Upper lobe of left lung (tissue), 6 donors: Measurements from ENCODE around the gene CIAO2A. TPM values are rescaled to one million over a fixed set of nuclear protein-coding genes. Genes with fewer than 3 reads are reported as not detected.
A peak's percentile ranks its signal among the peaks of the same experiment; 100 is the strongest.

Experiments used
- ATAC-seq, 2 donors: fragments of 200-7000 bp; cut with Tn5 transposase; one replicate each; pipeline ENCODE4 v1.9.1; 2022; ENCODE audit warnings: mild to moderate bottlenecking in 2 of 2, moderate library complexity in 2 of 2; ENCODE audit not compliant: low FRiP score in 2 of 2
- DNase-seq, 2 donors: peaks; one replicate each; pipeline ENCODE4 v3.0.0-alpha.2; 2019 to 2020
- H3K27ac ChIP-seq, 4 donors: fragments of 200-600 bp; sonication (generic); one replicate each; pipeline ENCODE4 v1.5.1; 2016 to 2019
- H3K27me3 ChIP-seq, 4 donors: fragments of 200-600 bp; sonication (generic); one replicate each; pipeline ENCODE4 v1.5.1; 2017 to 2019
- H3K36me3 ChIP-seq, 4 donors: fragments of 200-600 bp; sonication (generic); one replicate each; pipeline ENCODE4 v1.5.1; 2016 to 2019
- H3K4me1 ChIP-seq, 4 donors: fragments of 200-600 bp; sonication (generic); one replicate each; pipeline ENCODE4 v1.5.1; 2018 to 2019
- H3K4me3 ChIP-seq, 4 donors: fragments of 200-600 bp; sonication (generic); one replicate each; pipeline ENCODE4 v1.5.1; 2017 to 2019; ENCODE audit warnings: mild to moderate bottlenecking in 2 of 4, moderate library complexity in 1 of 4
- H3K9me3 ChIP-seq, 4 donors: fragments of 200-600 bp; sonication (generic); one replicate each; pipeline ENCODE4 v1.5.1; 2018 to 2019
- EP300 ChIP-seq, 4 donors: sonication (generic); formaldehyde crosslinking; IDR thresholded peaks; one replicate each; pipeline ENCODE4 v1.5.1; 2017; ENCODE audit warnings: antibody characterized with exemption in 4 of 4, control low read depth in 2 of 4
- POLR2A ChIP-seq, 4 donors: fragments of 450-650 bp; IDR thresholded peaks; one replicate each; pipeline ENCODE4 v1.5.1; 2016 to 2017; ENCODE audit warnings: antibody characterized with exemption in 4 of 4, mild to moderate bottlenecking in 2 of 4
- POLR2AphosphoS5 ChIP-seq, 2 donors: sonication (generic); formaldehyde crosslinking; IDR thresholded peaks; one replicate each; pipeline ENCODE4 v1.5.1; 2017; ENCODE audit warnings: antibody characterized with exemption in 2 of 2
- WGBS, 2 donors: methylation state at CpG; one replicate each; pipeline ENCODE4 v1.1.5; 2017 to 2018; 5-methylcytosine and 5-hydroxymethylcytosine counted together
- total RNA-seq, 6 donors: library from RNA; depleted of rRNA in 4 of 6; stranded (reverse); fragments of >200 nt in 4 of 6; gene quantifications; one replicate each; pipeline versions ENCODE4 v1.1.0 to v1.2.1, GENCODE V29; 2016 to 2021
- TF ChIP-seq, protein P1 (sequence below), 6 experiments: fragments of 450-650 bp in 4 of 6; fragments of 200-600 bp in 2 of 6; sonication (generic) in 2 of 6; IDR thresholded peaks; one replicate each; pipeline ENCODE4 v1.5.1; 2016 to 2019; ENCODE audit warnings: antibody characterized with exemption in 6 of 6
- donor health status: DM: no; HTN: no; CAD: no; lungs with moderate emphysema.
- donor health status: DM: no; HTN: yes; CAD: no; lungs with severe emphysema.

Gene CIAO2A
- total RNA-seq, 6 donors from 2014 or later: 38.8 to 70.3 (median 49.2) TPM

DNA sequence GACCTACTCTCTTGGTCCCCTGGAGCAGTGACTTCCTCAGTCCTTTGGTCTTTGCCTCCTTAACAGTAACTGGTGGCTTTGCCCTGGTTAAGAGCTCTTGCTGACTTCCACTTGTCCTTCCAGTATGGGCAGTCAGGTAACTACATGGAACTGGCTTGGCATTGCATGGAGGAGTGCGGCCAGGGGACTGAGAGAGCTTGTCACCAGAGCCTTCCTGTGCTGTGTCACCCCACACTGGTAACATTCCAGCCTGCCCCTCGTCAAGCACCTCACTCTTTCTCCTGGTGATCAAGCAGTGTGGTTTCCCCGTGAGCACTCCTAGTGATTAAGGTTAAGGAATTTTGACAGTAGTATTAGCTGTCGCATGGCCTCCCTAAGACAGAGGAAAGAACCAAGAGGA lies 38.6 kb upstream of the CIAO2A start:
- Histone ChIP-seq H3K27me3 (no peaks in the 10 kb centered on the region), H3K4me3 (no peak overlapping the region), H3K36me3 (peaks cover 36 to 100% (median 91%) of the 10 kb centered on the region in 4 donors), H3K4me1 (peaks cover 0 to 23% (median 16%) of the 10 kb centered on the region in 4 donors), H3K27ac (no peak overlapping the region), H3K9me3 (no peaks in the 10 kb centered on the region)
- ATAC-seq: peak in 1 of 2 donors; percentile 43
- 78% methylated on average over 4 of the region's 4 CpGs for WGBS, 2 donors
- peak in 1 of 2 donors; percentile 49 for DNase-seq
- TF ChIP-seq, protein P1, sequence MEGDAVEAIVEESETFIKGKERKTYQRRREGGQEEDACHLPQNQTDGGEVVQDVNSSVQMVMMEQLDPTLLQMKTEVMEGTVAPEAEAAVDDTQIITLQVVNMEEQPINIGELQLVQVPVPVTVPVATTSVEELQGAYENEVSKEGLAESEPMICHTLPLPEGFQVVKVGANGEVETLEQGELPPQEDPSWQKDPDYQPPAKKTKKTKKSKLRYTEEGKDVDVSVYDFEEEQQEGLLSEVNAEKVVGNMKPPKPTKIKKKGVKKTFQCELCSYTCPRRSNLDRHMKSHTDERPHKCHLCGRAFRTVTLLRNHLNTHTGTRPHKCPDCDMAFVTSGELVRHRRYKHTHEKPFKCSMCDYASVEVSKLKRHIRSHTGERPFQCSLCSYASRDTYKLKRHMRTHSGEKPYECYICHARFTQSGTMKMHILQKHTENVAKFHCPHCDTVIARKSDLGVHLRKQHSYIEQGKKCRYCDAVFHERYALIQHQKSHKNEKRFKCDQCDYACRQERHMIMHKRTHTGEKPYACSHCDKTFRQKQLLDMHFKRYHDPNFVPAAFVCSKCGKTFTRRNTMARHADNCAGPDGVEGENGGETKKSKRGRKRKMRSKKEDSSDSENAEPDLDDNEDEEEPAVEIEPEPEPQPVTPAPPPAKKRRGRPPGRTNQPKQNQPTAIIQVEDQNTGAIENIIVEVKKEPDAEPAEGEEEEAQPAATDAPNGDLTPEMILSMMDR (IDR thresholded peaks at IDR 0.05): no peak
- TF ChIP-seq POLR2A (IDR thresholded peaks at IDR 0.05) (no peak), EP300 (IDR thresholded peaks at IDR 0.05) (no peak), POLR2AphosphoS5 (IDR thresholded peaks at IDR 0.05) (no peak)

DNA sequence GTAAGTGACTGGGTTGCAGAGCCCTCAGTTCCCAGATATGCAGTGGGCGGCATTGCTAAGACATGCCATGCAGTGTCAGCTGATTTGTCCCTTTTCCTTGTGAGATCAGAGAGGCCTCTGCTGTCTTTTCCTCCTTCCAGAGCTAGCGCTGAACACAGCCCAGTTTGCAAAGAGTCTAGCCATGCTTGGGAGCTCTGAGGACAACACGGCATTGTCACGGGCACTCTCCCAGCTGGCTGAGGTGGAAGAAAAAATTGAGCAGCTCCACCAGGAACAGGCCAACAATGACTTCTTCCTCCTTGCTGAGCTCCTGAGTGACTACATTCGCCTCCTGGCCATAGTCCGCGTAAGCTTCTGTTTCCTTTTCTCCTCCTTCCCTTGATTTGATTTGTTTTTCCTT lies 37.9 kb upstream of the CIAO2A start:
- TF ChIP-seq POLR2AphosphoS5 (IDR thresholded peaks at IDR 0.05): no peak
- no peak for TF ChIP-seq POLR2A (IDR thresholded peaks at IDR 0.05)
- TF ChIP-seq, protein P1 (IDR thresholded peaks at IDR 0.05): no peak
- TF ChIP-seq EP300 (IDR thresholded peaks at IDR 0.05): no peak
- H3K36me3 ChIP-seq: peaks cover 34 to 100% (median 89%) of the 10 kb centered on the region in 4 donors
- no peak for DNase-seq

GRCh38 chr15:64130159-64130558 lies 36.5 kb upstream of the CIAO2A start:
- Histone ChIP-seq H3K9me3 (no peaks in the 10 kb centered on the region), H3K4me1 (peaks cover 0 to 26% (median 19%) of the 10 kb centered on the region in 4 donors), H3K36me3 (peaks cover 29 to 100% (median 81%) of the 10 kb centered on the region in 4 donors), H3K27me3 (no peaks in the 10 kb centered on the region), H3K27ac (no peak overlapping the region), H3K4me3 (no peak overlapping the region)
- 98% methylated on average over 3 of the region's 3 CpGs for WGBS, 2 donors
- ATAC-seq (no peak), DNase-seq (no peak)
- no peak for TF ChIP-seq POLR2AphosphoS5 (IDR thresholded peaks at IDR 0.05)
- no peak for TF ChIP-seq POLR2A (IDR thresholded peaks at IDR 0.05)
- TF ChIP-seq, protein P1 (IDR thresholded peaks at IDR 0.05): no peak
- no peak for TF ChIP-seq EP300 (IDR thresholded peaks at IDR 0.05)

More for the DNA sequence above, 37.9 kb upstream of the CIAO2A start:
- Histone ChIP-seq H3K9me3 (no peaks in the 10 kb centered on the region), H3K27me3 (no peaks in the 10 kb centered on the region), H3K4me1 (peaks cover 0 to 26% (median 18%) of the 10 kb centered on the region in 4 donors), H3K4me3 (no peak overlapping the region), H3K27ac (no peak overlapping the region)
- ATAC-seq: no peak
- WGBS, 2 donors: 92 to 95% methylated on average over 6 to 7 of the region's 7 CpGs

DNA sequence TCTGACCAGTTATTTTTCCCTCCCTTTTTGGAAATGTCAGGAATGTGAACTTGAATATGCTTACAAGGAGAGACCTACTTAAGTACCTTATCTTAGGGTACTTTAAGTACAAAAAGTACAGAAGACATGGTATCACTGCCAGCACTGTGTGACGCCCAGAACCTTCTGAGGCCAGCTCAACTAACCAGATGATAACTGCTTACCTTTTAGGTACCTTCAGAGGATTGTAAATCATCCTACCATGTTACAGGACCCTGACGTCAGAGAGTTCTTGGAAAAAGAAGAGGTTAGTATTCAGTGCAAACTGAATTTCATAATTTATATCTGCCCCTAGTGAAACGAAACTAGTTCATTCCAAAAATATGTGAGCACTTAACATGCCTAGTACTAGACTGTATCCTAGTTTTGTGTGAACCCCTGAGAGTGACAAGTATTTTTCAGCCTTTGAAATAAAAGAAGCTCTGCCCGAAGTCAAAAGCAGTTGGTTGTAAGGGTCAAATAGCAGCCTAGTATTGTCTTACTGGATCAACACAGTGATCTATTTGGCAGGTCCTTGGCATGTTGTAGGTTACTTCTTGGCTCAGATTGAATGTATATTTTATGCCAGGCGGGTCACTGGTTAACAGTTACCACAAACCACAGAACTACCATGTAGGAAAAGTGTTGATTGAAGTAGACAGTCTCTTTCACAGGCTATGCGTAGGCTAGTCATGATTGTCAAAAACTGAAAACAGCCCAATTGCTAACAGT lies 34.1 kb upstream of the CIAO2A start:
- no peaks in the 10 kb centered on the region for H3K9me3 ChIP-seq
- peak overlapping the region; percentile 2 to 59 (median 23) for H3K27ac ChIP-seq
- ATAC-seq (peak; percentile 50 to 83), DNase-seq (peak in 1 of 2 donors; percentile 54)
- H3K4me1 ChIP-seq: peaks cover 0 to 14% (median 3%) of the 10 kb centered on the region in 4 donors
- H3K36me3 ChIP-seq: peaks cover 29 to 100% (median 78%) of the 10 kb centered on the region in 4 donors
- no peaks in the 10 kb centered on the region for H3K27me3 ChIP-seq
- no peak overlapping the region for H3K4me3 ChIP-seq
- TF ChIP-seq POLR2A (IDR thresholded peaks at IDR 0.05) (no peak), POLR2AphosphoS5 (IDR thresholded peaks at IDR 0.05) (peak in 1 of 2 donors; percentile 25), EP300 (IDR thresholded peaks at IDR 0.05) (peak in 2 of 4 donors; percentile 44 to 52)
- TF ChIP-seq, protein P1 (IDR thresholded peaks at IDR 0.05): no peak
- WGBS, 2 donors: 70 to 75% methylated on average over 6 of the region's 6 CpGs
